Keratinocyte (primary cell): ENCODE results near the gene TAMALIN. TPM values are rescaled to one million over a fixed set of nuclear protein-coding genes. Genes with fewer than 3 reads are reported as not detected.

Source experiments
- DNase-seq: peaks from one replicate; pipeline ENCODE4 v3.0.0-alpha.2; 2011; ENCODE audit warnings: low read depth, missing footprints, low spot score
- FAIRE-seq: peaks from 2 replicates; lab custom pipeline; 2011; peaks lifted over from hg19 to GRCh38; lab: Jason Lieb, UNC
- H2AFZ ChIP-seq: 2 replicates; pipeline ENCODE4 v1.6.0; 2012; ENCODE audit warnings: low read length, control low read depth, inconsistent platforms; ENCODE audit not compliant: control insufficient read depth
- H3K27ac ChIP-seq: 2 replicates; pipeline ENCODE4 v1.5.1; 2011; ENCODE audit warnings: low read length; ENCODE audit not compliant: control insufficient read depth, insufficient read depth
- H3K27me3 ChIP-seq: 3 replicates; pipeline ENCODE4 v1.6.0; 2011; ENCODE audit warnings: low read length; ENCODE audit not compliant: control insufficient read depth, insufficient read depth; ENCODE audit errors: extremely low read depth
- H3K36me3 ChIP-seq, 2 experiments: 2 replicates in 1 of 2; 3 replicates in 1 of 2; pipeline ENCODE4 v1.5.1; 2011; ENCODE audit warnings: low read length in 2 of 2, mild to moderate bottlenecking in 1 of 2; ENCODE audit not compliant: control insufficient read depth in 2 of 2, insufficient read depth in 2 of 2; ENCODE audit errors: extremely low read depth in 1 of 2
- H3K4me1 ChIP-seq: 3 replicates; pipeline ENCODE4 v1.5.1; 2011; ENCODE audit warnings: low read length; ENCODE audit not compliant: control insufficient read depth, insufficient read depth; ENCODE audit errors: extremely low read depth
- H3K4me2 ChIP-seq: 3 replicates; pipeline ENCODE4 v1.6.0; 2011; ENCODE audit warnings: low read depth, low read length; ENCODE audit not compliant: control insufficient read depth, insufficient read depth; ENCODE audit errors: extremely low read depth
- H3K4me3 ChIP-seq, 3 experiments: fragments of 200-600 bp in 1 of 3; sonication (generic) in 1 of 3; 2 replicates in 2 of 3; 3 replicates in 1 of 3; pipeline ENCODE4 v1.5.1; 2011 to 2016; ENCODE audit warnings: low read length in 3 of 3, mild to moderate bottlenecking in 3 of 3, control low read depth in 2 of 3, inconsistent platforms in 1 of 3, low read depth in 1 of 3, mixed read lengths in 1 of 3, mixed run types in 1 of 3, moderate library complexity in 1 of 3; ENCODE audit not compliant: control insufficient read depth in 2 of 3, insufficient read depth in 2 of 3; ENCODE audit errors: extremely low read depth in 1 of 3
- H3K79me2 ChIP-seq: 2 replicates; pipeline ENCODE4 v1.6.0; 2012; ENCODE audit warnings: low read length; ENCODE audit not compliant: control insufficient read depth, insufficient read depth
- H3K9ac ChIP-seq: 3 replicates; pipeline ENCODE4 v1.6.0; 2011; ENCODE audit warnings: low read length; ENCODE audit not compliant: control insufficient read depth, insufficient read depth; ENCODE audit errors: extremely low read depth
- H3K9me1 ChIP-seq: 3 replicates; pipeline ENCODE4 v1.6.0; 2011; ENCODE audit warnings: low read length; ENCODE audit not compliant: control insufficient read depth, insufficient read depth; ENCODE audit errors: extremely low read depth
- H3K9me3 ChIP-seq: 2 replicates; pipeline ENCODE4 v1.5.1; 2012; ENCODE audit warnings: low read depth, low read length; ENCODE audit not compliant: control insufficient read depth
- H4K20me1 ChIP-seq: 3 replicates; pipeline ENCODE4 v1.6.0; 2011; ENCODE audit warnings: low read length; ENCODE audit not compliant: control insufficient read depth, insufficient read depth; ENCODE audit errors: extremely low read depth
- EZH2 ChIP-seq: IDR thresholded peaks from one replicate; pipeline ENCODE4 v1.6.1; 2012; ENCODE audit warnings: inconsistent platforms, mild to moderate bottlenecking, low read length, moderate library complexity
- dilution Hi-C: fragments of 300-500 bp; cut with MboI; formaldehyde crosslinking; loops from one replicate; pipeline ENCODE4 v1.7.0; 2020; ENCODE audit warnings: low sequenced_read_pairs; ENCODE audit not compliant: extremely low pct_ligation_motif_present
- polyA plus RNA-seq, 5 experiments: library from polyadenylated mRNA; depleted of rRNA in 3 of 5; stranded (reverse) in 3 of 5; stranded (forward) in 1 of 5; unstranded in 1 of 5; fragments of >200 nt; gene quantifications; 1 replicate in 1 of 5; 2 replicates in 3 of 5; 3 replicates in 1 of 5; pipeline versions ENCODE4 v1.2.1 to v1.2.3, GENCODE V29; 2011 to 2012; ENCODE audit warnings: missing spikeins in 2 of 5, low read depth in 1 of 5, low replicate concordance in 1 of 5
- TF ChIP-seq, protein P1 (sequence below), 3 experiments: IDR thresholded peaks in 1 of 3; conservative IDR thresholded peaks in 1 of 3; optimal IDR thresholded peaks in 1 of 3; 2 replicates in 2 of 3; 3 replicates in 1 of 3; pipeline versions ENCODE3 to v1.5.1; 2011; ENCODE audit warnings: low read length in 3 of 3, mild to moderate bottlenecking in 3 of 3, moderate library complexity in 2 of 3, control low read depth in 1 of 3, inconsistent platforms in 1 of 3; ENCODE audit not compliant: insufficient read depth in 2 of 3; ENCODE audit errors: extremely low read depth in 1 of 3

Gene TAMALIN
- polyA plus RNA-seq, 1 donor (not counting 4 experiments of a cell fraction or from before 2014, with no cell fraction given) = 0.54 TPM

DNA sequence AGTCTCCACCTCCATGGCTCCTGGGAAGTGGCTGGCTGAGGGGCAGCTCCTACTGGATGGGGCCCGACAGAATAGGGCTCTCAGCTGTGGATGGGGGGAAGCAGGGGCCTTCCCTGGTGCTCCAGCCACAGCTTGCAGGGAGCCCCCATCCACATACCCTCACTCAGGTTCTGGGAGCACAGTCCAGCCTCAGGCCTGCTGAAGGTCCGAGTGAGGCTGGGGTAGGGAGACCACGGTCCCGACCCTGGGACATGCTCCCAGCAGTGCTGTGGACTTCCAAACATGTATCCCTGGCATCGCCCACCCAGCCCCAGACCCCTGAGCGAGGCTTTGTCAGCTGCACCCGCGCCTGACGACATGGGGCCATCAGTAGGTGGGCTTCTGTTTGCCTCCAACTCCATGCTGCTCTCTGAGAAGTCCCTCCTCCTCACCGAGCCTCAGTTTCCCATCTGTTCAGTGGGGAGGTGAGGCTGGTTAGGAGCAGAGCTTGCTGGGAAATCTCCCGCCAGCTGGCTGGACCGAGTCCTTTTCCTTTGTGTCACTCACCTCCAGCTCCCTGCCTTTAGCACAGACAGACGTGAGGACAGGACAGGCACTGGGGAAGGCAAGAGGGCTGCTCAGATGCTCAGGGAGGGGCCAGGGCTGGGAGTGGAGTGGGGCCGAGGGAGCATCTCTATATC is 53.9 kb downstream of the TAMALIN start:
- no peak overlapping the region for H2AFZ ChIP-seq
- dilution Hi-C loops = no loop called here
- no peaks in the 10 kb centered on the region for H3K9me1 ChIP-seq
- H3K4me2 ChIP-seq = no peak overlapping the region
- no peaks in the 10 kb centered on the region for H3K4me1 ChIP-seq
- H3K27ac ChIP-seq = no peak overlapping the region
- no peaks in the 10 kb centered on the region for H3K27me3 ChIP-seq
- no peaks in the 10 kb centered on the region for H4K20me1 ChIP-seq
- TF ChIP-seq, protein P1, sequence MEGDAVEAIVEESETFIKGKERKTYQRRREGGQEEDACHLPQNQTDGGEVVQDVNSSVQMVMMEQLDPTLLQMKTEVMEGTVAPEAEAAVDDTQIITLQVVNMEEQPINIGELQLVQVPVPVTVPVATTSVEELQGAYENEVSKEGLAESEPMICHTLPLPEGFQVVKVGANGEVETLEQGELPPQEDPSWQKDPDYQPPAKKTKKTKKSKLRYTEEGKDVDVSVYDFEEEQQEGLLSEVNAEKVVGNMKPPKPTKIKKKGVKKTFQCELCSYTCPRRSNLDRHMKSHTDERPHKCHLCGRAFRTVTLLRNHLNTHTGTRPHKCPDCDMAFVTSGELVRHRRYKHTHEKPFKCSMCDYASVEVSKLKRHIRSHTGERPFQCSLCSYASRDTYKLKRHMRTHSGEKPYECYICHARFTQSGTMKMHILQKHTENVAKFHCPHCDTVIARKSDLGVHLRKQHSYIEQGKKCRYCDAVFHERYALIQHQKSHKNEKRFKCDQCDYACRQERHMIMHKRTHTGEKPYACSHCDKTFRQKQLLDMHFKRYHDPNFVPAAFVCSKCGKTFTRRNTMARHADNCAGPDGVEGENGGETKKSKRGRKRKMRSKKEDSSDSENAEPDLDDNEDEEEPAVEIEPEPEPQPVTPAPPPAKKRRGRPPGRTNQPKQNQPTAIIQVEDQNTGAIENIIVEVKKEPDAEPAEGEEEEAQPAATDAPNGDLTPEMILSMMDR (optimal IDR thresholded peaks at IDR 0.05 in 1 of 3, IDR thresholded peaks at IDR 0.05 in 1 of 3, conservative IDR thresholded peaks at IDR 0.05 in 1 of 3; ENCODE audit: extremely low read depth in 1 of 3, insufficient read depth in 2 of 3, low read length in 3 of 3) = no peak
- no peak for TF ChIP-seq EZH2
- FAIRE-seq = no peak
- no peaks in the 10 kb centered on the region for H3K36me3 ChIP-seq
- H3K9me3 ChIP-seq = no peaks in the 10 kb centered on the region
- H3K4me3 ChIP-seq = no peak overlapping the region
- no peak for DNase-seq
- H3K9ac ChIP-seq = no peak overlapping the region
- no peaks in the 10 kb centered on the region for H3K79me2 ChIP-seq

DNA sequence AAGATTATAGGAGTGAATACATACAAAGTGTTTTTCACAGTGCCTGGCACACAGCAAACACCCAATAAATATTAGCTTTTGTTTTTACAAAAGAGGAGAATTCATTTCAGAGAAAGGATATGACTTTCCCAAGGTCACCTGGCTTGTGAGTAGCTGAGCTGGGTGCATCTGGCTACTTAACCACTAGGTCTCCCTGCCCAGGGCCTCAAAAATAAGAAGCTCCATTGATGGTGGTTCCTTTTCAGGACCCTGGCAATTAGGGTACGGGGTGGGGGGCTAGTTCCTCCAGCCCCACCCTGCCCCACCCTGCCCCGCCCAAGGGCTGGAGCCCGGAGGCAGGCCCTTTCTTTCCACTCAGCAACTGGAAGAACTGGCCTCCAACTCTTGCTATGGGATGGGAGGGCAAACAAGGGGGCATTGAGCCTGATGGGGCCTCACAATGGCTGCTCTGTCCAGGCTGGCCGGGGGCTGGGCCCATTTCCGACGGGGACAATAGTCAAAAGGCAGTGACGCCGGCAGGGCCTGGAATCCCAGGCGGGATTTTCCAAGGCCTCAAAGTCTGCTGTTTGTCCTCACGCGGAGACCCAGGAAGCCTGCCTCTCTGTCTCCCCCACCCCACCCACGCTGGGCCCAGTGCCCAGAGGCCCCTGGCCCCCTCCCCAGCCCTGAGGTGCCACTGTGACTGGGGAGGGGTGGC is 54.9 kb downstream of the TAMALIN start:
- no peaks in the 10 kb centered on the region for H3K4me1 ChIP-seq
- no peak for DNase-seq
- H3K4me3 ChIP-seq = no peak overlapping the region
- H2AFZ ChIP-seq = no peak overlapping the region
- no peak for FAIRE-seq
- no peaks in the 10 kb centered on the region for H3K9me1 ChIP-seq
- H4K20me1 ChIP-seq = no peaks in the 10 kb centered on the region
- H3K79me2 ChIP-seq = no peaks in the 10 kb centered on the region
- no peak overlapping the region for H3K27ac ChIP-seq
- H3K4me2 ChIP-seq = no peak overlapping the region
- H3K27me3 ChIP-seq = peaks cover 1% of the 10 kb centered on the region
- no peaks in the 10 kb centered on the region for H3K36me3 ChIP-seq
- no peaks in the 10 kb centered on the region for H3K9me3 ChIP-seq
- dilution Hi-C loops = no loop called here
- TF ChIP-seq, protein P1 (optimal IDR thresholded peaks at IDR 0.05 in 1 of 3, IDR thresholded peaks at IDR 0.05 in 1 of 3, conservative IDR thresholded peaks at IDR 0.05 in 1 of 3; ENCODE audit: extremely low read depth in 1 of 3, insufficient read depth in 2 of 3, low read length in 3 of 3) = no peak
- H3K9ac ChIP-seq = no peak overlapping the region
